Left colon (tissue), 2 donors: ENCODE measurements around the gene PPA2. TPM values are rescaled to one million over a fixed set of nuclear protein-coding genes. Genes with fewer than 3 reads are reported as not detected.
"Not testable (repeated sequence)": the region's sequence is repeated elsewhere in the genome, so short reads cannot be mapped to it uniquely, and the experiment has no call there.

Source experiments
- ATAC-seq: fragments of 200-7000 bp; cut with Tn5 transposase; one replicate; pipeline ENCODE4 v1.9.1; 2020; ENCODE audit warnings: mild to moderate bottlenecking, moderate library complexity
- DNase-seq, 2 donors: peaks; one replicate each; pipeline ENCODE4 v3.0.0-alpha.2; 2020
- intact Hi-C, 2 donors: fragments of 100-400 bp; cut with DNase I in 1 of 2; cut with micrococcal nuclease in 1 of 2; formaldehyde crosslinking; loops; one replicate each; pipeline versions ENCODE4 v1.11.2 to v1.14.0; 2022; cut with DNase I, micrococcal nuclease
- total RNA-seq, 2 donors: library from RNA; stranded (reverse); fragmentation: NEBNext Ultra II Directional; extraction: Animal tissue kit (Norgen Biotek cat#: 25700); gene quantifications; one replicate each; pipeline ENCODE4 v1.2.1, GENCODE V29; 2021
- donor health status: DM: no; HTN: no; CAD: no.
- donor health status: DM: yes; HTN: yes; CAD: no.

The PPA2 gene
- total RNA-seq, 2 donors from 2014 or later: 122 to 142 TPM

- ATAC-seq: no peak
- intact Hi-C loops: no loop called here
- no peak for DNase-seq
Observed at GRCh38 chr4:105415281-105415744, 58.5 kb downstream of the PPA2 start.

- ATAC-seq (no peak), DNase-seq (no peak)
- intact Hi-C loops: no loop called here
Observed at GRCh38 chr4:105414316-105414715, 59.5 kb downstream of the PPA2 start.

GRCh38 chr4:105409135-105409534, 64.7 kb downstream of the PPA2 start:
- ATAC-seq, intact Hi-C loops, DNase-seq: not testable (repeated sequence)

DNA sequence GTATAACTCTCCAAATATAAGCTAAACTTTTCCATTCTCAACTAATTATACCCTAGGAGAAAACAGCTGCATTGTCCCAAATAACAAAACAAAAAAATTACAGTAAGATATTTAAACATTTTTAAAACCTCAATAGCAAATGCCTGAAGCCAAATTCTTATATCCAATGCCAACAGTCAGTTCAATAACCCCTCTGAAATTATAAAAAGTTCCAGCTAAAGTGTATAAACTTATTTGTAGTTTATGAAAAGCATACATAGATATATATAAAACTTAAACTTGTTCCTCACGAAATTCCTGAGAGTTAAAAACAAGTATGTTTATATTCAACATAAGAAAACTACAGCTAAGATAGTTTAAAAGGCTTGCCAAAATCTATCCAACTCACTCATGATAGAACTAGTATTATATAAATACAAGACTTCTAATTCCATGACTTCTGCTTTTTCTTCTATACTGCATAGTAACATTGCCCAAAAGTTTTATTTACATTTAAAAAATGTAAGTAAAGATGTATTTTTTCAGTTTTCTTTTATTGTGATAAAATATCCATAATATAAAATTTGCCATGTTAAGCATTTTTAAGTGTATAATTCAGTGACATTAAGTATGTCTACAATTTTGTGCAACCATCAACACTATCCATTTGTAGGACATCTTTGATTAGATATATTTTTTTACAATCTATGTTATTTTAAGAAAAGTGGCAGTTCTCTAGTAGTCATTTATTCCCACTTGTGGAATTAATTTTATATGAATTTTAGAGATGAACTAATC, 72.8 kb downstream of the PPA2 start:
- DNase-seq: no peak
- intact Hi-C loops: no loop called here
- no peak for ATAC-seq

GRCh38 chr4:105399532-105400161, 74.2 kb downstream of the PPA2 start:
- intact Hi-C loops: no loop called here
- no peak for ATAC-seq
- DNase-seq: no peak

GRCh38 chr4:105392858-105393257, 81.0 kb downstream of the PPA2 start:
- ATAC-seq: no peak
- DNase-seq: no peak
- intact Hi-C loops: no loop called here

- DNase-seq (no peak), ATAC-seq (no peak)
- intact Hi-C loops: no loop called here
Observed at GRCh38 chr4:105389167-105389566, 84.7 kb downstream of the PPA2 start.

DNA sequence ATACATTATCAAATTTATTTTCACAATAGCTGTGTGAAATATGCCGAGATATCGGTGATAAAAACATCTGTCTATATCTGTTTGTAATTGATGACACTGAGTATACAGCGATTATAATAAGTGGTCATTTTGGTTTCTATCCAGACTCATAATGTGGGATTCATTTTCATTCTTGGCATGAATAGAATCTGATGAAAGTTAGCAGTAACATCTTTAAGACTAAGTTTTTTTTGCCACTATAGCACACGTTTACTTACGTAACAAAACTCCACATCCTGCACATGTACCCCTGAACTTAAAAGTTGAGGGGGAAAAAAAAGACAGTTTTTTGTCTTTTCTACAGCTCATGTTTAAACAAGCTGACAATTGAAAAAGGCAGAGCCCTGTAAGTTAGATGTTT, 86.4 kb downstream of the PPA2 start:
- ATAC-seq (no peak), DNase-seq (no peak)
- intact Hi-C loops: no loop called here

GRCh38 chr4:105386012-105386411, 87.8 kb downstream of the PPA2 start:
- DNase-seq (no peak), ATAC-seq (no peak)
- intact Hi-C loops: no loop called here

GRCh38 chr4:105374071-105374470, 99.8 kb downstream of the PPA2 start:
- intact Hi-C loops: no loop called here
- ATAC-seq: no peak
- no peak for DNase-seq

- intact Hi-C loops: no loop called here
- DNase-seq (no peak), ATAC-seq (no peak)
Observed at GRCh38 chr4:105373324-105373723, 100.5 kb downstream of the PPA2 start.

DNA sequence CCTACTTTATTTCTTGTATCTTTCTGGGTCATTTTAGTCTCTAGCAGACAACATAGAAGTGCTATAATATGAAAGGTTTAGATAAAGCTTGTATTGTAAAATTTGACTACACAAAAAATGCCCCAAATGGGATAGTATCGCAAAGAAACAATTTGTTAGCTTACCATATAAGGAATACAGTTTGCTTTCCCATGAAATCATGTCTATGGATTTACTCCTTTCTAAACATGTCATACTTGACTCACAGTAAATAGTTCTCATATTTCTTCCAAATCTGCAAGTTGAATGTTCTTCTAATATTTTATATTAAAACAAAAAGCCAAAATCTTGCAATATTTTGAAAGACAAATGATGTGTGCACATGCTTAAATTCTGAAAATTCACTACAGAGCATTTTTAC, 103.9 kb downstream of the PPA2 start:
- no peak for ATAC-seq
- DNase-seq: no peak
- intact Hi-C loops: no loop called here

DNA sequence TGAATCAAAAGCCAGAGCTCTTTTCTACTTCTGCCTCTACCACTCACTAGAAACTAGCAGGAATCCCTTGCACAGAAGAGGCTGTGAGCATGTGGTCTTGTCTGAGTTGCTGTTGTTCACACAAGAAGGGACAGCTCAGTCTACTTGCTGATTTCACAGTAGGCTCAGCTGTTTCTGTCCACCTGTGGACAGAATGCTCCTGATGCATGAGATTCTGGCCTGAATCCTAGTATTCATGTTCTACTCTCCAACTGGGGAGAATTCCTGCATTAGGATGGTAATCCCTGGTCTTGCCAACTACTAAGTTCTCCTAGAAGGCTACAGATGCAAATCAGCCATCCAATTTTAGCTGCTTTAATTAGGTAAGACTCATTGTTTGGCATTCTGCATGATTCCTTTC, 112.8 kb downstream of the PPA2 start:
- intact Hi-C loops: no loop called here
- no peak for ATAC-seq

GRCh38 chr4:105357258-105357980, 116.4 kb downstream of the PPA2 start:
- DNase-seq: no peak
- intact Hi-C loops: no loop called here
- no peak for ATAC-seq

More for the DNA sequence above, 112.8 kb downstream of the PPA2 start:
- no peak for DNase-seq

- no peak for DNase-seq
- no peak for ATAC-seq
- intact Hi-C loops: no loop called here
Observed at GRCh38 chr4:105356194-105356593, 117.7 kb downstream of the PPA2 start.

DNA sequence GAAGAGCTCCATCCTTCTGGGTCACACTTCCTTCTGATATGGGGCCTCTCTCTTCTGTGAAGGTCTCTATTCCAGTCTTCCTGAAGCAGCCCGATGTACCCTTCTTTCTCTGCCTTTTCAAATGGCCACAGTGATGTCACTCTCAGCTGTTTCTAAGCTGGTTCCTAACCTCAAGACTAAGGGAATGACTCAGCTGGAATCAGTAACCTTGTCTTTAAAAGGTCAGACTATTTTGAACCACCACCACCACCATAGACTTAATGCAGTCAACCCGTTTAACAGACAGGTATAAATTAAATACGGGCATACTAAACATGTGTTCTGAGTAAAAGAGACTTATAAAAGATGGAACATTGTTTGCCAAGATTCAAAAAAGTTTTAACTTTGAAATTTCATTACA, 121.0 kb downstream of the PPA2 start:
- intact Hi-C loops: no loop called here
- DNase-seq (no peak), ATAC-seq (no peak)

DNA sequence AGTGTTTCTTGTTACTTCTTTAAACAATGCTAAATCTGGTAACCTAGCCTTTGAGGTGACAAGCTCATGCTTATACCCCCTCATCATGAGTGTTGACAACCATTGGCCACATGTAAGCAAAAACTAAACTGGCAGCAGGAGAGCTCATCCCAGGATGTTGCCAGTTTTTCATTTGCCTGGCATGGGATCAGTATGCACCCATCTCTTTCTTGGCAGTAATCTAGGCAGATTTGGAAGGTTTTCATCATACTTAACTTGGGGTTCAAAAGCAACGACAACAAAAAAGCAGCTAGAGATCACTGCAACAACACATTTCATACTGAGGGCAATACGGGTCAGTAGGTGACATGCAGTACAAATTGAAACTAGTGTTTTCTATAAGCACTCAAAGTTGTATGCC, 122.0 kb downstream of the PPA2 start:
- ATAC-seq (no peak), DNase-seq (no peak)
- intact Hi-C loops: no loop called here

DNA sequence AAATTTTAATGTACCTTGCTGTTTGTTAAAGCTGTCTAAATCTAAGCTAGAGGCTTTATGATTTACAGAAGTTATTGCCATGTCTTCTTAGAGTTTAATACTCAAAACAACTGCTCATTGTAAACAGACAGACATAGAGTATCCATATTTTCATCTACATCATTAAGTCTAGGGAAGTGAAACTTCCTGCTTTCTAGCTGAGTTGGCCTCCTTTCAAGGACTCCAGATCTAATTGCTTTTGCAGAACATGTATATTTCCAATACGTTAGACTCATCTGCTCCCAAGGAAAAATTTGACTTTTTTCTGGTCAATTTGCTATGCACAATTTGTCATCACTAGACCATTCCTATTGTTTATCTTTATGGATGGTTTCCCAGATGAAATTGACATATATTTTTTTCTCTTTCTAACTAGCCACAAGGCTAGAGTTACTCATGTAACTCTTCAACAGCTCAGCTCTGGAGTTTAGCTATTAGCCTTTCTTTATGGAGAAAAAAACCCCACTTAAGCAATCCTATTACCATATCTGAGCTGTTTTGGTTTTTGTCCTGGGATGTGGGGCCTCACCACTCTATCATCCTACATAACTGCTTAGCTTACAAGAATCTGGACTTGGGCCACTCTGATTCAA, 122.9 kb downstream of the PPA2 start:
- ATAC-seq (no peak), DNase-seq (no peak)
- intact Hi-C loops: no loop called here

DNA sequence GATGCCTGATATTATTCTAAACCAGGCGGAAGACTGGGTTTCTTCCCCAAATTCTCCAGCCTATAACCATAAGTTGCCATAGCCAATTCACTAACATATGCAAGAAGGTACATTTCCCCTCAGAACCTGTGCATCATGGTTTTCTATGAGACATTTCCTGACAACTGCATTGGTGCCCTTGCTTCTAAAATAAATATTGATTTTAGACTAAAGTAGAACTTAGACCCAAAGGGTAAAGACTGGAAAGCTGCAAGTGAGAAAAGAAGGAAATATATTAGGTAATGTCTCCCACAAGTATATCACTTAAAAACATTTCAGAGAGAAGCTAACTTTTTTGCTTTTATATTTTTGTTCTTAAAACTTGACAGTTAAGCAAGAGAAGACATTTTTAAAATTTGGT, 125.1 kb downstream of the PPA2 start:
- intact Hi-C loops: no loop called here
- ATAC-seq: no peak
- DNase-seq: no peak

DNA sequence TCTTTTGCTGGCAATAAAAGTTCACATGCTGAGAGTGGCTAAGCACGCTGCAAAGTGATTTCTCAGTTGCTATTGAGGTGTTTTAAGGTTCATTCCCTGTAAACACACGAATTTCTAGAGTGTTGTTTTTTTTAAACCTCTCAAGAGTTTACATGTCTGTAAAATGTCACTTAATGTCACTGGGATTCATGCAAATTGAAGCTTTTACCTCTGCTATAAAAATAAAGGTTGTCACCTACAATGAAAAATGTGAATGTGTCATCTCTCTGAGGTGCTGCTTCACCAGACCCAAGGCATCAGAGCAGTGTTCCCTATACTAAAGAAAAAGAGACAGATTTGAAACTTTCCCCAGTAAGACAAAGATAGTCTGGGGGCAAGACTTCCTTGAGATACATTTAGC, 127.0 kb downstream of the PPA2 start:
- ATAC-seq (no peak), DNase-seq (no peak)
- intact Hi-C loops: no loop called here
